NCI-H2171 treated with DMSO at 0.1 percent for 48 hours (cell line): ENCODE results near the gene CHPF2.

Experiments used
- DNase-seq: peaks from one replicate; lab custom pipeline; 2025; lab: John Stamatoyannopoulos, UW

Gene CHPF2

DNA sequence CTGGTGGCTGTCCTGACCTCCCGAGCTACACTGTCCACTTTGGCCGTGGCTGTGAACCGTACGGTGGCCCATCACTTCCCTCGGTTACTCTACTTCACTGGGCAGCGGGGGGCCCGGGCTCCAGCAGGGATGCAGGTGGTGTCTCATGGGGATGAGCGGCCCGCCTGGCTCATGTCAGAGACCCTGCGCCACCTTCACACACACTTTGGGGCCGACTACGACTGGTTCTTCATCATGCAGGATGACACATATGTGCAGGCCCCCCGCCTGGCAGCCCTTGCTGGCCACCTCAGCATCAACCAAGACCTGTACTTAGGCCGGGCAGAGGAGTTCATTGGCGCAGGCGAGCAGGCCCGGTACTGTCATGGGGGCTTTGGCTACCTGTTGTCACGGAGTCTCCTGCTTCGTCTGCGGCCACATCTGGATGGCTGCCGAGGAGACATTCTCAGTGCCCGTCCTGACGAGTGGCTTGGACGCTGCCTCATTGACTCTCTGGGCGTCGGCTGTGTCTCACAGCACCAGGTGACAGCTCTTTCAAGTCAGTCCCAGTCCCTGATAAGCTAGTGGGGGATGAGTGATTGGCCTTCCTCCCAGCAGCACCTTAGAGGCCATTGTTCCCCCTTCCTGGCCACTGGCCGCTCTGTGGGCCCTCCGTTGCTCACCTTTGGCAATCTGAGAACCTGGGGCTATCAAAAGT, 3.0 kb downstream of the CHPF2 start:
- no peak for DNase-seq

DNA sequence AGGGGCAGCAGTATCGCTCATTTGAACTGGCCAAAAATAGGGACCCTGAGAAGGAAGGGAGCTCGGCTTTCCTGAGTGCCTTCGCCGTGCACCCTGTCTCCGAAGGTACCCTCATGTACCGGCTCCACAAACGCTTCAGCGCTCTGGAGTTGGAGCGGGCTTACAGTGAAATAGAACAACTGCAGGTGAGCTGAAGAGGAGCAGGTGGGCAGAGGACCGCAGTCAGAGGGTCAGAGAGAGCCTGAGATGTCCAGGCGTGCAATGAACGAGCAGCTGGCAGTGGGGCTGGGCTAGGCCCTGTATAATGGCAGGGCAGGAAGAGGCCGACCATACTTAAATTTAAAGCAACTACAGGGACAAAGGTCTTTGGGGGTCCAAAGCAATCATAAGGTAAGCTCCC, 4.1 kb downstream of the CHPF2 start:
- no peak for DNase-seq

DNA sequence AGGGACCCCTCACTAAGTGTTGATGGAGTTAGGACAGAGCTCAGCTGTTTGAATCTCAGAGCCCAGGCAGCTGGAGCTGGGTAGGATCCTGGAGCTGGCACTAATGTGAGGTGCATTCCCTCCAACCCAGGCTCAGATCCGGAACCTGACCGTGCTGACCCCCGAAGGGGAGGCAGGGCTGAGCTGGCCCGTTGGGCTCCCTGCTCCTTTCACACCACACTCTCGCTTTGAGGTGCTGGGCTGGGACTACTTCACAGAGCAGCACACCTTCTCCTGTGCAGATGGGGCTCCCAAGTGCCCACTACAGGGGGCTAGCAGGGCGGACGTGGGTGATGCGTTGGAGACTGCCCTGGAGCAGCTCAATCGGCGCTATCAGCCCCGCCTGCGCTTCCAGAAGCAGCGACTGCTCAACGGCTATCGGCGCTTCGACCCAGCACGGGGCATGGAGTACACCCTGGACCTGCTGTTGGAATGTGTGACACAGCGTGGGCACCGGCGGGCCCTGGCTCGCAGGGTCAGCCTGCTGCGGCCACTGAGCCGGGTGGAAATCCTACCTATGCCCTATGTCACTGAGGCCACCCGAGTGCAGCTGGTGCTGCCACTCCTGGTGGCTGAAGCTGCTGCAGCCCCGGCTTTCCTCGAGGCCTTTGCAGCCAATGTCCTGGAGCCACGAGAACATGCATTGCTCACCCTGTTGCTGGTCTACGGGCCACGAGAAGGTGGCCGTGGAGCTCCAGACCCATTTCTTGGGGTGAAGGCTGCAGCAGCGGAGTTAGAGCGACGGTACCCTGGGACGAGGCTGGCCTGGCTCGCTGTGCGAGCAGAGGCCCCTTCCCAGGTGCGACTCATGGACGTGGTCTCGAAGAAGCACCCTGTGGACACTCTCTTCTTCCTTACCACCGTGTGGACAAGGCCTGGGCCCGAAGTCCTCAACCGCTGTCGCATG, 5.2 kb downstream of the CHPF2 start:
- DNase-seq, result no peak

DNA sequence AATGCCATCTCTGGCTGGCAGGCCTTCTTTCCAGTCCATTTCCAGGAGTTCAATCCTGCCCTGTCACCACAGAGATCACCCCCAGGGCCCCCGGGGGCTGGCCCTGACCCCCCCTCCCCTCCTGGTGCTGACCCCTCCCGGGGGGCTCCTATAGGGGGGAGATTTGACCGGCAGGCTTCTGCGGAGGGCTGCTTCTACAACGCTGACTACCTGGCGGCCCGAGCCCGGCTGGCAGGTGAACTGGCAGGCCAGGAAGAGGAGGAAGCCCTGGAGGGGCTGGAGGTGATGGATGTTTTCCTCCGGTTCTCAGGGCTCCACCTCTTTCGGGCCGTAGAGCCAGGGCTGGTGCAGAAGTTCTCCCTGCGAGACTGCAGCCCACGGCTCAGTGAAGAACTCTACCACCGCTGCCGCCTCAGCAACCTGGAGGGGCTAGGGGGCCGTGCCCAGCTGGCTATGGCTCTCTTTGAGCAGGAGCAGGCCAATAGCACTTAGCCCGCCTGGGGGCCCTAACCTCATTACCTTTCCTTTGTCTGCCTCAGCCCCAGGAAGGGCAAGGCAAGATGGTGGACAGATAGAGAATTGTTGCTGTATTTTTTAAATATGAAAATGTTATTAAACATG, 6.0 kb downstream of the CHPF2 start:
- DNase-seq, result no peak

DNA sequence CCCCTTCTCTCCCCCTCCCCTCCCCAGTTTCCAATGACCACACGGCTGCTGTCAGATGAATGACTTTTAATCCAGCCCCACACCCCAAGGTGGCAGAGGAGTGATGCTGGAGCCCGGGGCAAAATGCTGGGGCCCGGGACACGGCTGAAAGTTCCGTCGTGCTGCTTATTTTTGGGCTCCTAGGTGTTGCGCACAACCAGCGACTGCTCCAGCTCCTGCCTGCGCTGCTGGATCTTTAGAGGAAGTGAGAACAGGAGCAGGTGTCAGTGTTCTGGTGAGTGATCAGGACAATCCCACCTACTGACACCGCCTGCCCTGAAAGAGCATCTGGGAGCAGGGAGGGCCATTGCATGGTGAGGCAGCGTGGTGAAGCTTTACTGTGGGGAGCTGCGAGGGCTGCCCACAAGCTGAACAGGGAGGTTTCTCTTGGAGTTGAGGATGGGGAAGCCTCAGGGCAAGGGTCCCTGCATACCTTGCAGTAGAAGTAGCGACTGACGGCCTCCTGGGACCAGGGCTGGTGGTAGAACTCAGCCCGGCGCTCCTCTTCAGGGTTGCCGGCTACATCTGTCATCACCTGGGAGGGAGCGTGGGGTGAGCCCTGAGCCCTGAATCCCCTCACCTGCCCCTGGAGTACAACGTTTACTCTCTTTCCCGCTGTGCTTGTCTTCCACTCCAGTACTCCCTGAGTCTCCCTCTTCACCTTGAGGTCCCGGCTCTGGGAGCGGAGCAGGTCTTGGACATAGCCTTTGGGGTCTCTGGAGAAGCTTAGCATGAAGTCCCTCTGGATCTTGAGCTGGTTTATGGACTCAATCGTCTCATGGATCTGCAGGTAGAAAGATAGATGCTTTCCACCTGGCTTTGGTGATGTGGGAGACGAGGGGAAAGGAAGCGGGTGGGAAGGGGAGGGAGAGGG, 6.9 kb downstream of the CHPF2 start:
- DNase-seq, result no peak

DNA sequence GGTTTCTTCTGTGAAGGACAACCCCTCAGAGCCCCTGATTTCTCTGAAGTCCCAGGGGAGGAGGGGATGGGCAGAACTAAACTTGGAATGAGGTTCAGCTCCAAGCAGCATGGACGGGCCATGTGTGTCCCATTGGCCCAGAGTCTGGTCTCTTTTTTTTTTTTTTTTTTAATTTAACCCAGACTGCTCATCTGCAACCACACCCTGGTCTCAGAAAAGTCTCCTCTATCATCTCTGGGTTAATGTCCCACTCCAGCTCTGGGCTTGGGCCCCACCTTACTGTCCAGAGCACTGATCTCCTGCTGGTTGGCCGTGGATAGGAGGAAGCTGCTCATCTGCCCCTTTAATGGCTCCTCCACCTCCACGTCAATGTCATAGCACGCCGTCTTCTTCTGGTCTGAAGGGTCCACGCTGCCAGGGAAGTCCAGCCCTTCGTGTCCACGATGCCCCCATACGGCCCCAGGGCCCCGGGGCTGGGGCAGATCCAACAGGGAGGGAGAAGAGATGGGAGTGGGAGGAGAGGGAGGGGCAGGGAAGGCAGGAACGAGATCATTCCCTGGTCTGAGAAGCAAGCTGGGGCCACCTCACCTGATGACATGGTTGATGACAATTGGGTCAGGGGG, 7.7 kb downstream of the CHPF2 start:
- no peak for DNase-seq

DNA sequence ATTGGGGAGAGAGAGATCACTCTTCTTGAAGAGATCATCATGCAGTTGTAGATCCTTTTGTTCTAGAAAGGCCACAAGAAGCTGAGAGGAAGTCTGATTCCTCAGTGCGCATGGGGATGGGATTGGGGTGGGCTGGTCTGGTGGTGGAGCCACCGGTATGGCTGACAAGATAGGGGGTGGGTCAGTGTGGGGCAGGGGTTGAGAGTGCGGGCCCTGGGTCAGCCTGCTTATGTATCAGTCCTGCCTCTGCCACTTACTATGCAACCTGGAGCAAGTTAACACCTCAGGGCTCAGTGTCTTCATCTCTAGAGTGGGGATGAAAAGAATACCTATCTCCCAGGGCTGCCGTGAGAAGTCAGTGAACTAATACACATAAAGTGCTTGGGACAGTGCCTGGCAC, 8.3 kb downstream of the CHPF2 start:
- no peak for DNase-seq

DNA sequence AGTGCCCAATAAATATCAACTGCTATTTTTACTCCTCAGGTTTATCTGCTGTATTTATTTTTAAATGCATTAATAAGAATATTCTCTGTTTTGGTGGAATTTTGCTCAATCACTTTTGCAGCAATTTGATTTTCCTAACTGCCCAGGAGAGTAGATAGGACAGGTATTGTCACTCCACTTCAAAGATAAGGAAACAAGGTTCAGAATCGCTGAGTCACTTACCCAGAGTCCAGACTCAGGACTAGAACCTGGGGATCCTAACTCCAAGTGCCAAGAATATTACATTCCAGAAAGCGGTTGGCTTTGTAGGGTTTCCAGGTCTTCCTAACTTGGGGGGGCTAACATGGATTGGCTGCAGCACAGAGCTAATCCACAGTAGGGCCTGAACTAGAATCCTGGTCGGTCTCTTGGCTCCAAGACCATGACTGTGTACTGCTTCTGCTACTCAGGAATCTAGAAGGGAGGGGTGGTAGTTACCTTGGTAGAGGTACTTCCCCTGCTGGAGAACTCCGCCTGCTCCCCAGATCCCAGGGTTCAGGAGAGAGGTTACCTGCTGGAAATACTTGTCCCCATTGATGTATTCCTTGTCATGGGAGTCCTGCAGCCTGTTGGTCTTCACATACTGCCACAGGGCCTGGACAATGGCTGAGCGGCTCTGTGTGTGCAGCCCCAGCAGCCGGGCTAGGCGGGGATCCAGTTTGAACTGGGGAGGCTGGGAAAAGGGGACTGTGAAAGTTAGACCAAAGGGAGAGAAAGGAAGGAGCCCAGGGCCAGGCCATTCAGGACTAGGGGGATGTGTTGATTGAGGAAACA, 8.9 kb downstream of the CHPF2 start:
- DNase-seq, result no peak

DNA sequence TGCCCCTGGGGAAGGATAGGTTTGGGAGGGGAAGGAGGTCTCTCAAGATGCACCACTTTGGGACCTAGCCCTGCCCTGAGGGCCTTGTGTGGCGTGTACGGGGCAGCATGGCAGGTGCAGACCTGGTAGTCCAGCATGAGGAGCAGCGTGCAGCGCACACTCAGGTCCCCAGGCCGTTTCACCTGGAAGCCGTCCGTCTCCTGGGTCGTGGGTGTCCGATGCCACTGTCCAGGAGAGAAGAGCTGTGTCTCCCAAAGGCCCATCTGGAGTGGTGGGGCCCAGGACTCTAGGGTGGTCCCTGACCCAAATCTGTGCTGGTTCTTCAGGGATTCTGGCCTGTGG, 9.4 kb downstream of the CHPF2 start:
- no peak for DNase-seq

DNA sequence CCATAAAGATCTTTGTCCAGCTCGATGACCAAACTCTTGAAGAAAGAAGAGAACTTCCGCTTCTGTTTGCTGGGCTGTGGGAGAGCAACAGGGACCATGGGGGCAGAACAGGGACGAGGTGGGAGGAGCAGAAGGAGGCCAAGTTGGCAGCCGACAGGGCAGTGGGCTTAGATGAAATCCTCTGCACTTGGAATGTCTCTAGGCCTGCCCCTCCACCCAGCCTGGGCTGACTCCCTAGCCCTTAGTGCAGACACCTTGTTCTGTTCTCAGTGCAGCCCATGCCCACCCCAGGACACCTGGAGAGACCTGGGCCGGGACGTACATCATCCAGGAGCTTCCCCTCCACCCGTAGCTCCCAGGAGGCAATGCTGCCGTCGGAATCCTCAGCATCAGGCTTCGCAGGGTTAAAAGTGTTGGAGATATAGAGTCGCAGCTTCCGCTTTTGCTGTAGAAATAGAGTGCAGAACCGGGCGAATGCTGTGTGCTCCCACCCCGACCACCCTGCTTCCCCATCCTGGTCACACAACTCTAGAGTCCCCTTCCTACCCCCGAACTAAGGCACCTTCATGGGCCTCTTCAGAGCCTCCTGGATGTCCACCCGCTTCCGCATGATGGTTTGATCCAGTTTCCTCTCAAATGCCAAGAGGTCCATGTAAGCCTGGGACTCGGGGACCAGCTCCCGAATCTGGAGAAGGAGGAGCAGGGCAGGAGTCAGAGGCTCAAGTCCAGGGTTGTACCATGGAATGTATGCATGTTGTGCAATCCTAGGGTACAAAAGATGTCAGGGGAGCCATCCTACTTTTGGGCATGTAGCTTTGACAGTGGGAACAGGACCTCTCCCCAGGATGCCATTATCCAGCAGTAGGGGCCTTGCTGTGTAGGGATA, 10.1 kb downstream of the CHPF2 start:
- no peak for DNase-seq

DNA sequence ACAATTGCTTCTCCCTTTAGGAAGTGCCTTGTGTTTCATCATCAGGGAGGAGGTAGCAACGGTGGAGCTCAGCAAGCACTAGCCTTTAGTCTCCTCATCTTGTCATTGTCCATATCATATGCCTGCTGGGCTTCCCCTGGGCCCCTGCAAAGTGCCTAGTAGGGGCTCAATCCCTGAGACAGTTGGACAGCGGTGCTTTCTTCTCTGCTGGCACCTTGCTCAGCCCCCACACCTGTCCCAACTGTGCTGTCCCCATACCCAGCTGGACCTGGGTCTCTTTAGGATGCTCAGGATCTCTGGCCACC, 10.7 kb downstream of the CHPF2 start:
- no peak for DNase-seq

DNA sequence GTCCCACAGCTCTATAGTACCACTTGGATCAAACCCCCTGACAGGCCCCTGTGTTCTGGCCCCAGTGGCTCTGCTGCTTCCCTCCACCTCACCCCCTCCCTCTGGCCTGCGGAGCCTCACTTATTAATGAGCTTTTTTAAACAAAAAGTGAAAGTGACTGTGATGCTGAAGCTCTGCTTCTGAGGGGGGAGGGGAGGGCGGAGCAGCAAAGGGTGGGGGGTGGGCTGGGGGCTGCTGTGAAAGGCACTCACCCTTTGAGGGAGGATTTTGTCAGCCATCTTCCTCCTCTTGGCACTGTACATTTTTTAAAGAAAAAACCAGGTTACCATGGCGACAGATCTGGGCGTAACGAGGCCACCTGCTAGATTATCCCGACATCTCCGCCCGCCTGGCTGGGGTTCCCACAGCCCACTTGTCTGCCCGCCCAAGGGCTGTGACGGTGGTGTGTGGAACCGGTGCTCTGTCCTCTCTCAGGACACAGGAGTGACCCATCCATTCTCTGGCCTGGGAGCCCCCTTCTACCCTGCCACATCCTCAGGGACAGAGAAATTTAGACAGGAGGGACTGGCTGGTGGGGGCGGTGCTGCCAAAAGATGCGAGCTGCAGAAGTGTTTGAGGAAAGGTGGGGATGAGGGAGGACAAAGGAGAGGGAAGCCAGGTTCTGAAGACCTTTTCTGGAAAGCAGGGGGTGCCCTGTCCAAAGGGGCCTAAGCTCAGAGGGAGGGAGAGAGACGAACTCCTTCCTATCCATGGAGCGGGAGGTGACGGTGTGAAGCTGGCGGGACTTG, 11.3 kb downstream of the CHPF2 start:
- DNase-seq, result peak; percentile 77

DNA sequence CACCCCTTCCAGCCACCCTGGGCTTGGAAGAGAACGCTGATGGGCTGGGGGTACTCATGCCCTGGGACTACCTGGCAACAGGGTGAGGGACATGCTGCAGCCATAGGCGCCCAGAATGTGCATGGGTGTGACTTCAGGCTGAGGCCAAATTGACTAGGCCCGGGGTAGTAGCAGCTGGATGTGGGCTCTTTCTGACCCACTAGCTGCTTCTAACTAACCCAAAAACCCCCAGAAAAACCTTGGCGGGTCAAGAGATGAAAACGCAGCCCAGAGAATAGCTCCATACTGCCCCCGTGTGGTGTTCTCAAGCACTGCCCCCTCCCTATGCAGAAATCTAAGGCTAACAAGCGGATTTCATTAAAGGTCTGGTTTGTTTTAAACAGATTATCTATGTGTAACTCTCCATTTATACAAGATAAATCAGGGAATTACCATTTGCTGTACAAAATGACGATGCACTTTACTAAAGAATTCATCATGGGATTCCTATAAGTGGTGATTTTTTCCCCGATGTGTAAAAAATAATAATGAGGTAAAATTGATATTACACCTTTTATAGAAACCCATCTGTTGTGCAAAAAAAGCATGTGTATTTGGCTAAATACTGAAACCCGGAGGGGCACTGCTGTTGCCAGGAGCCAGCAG, 12.0 kb downstream of the CHPF2 start:
- DNase-seq, result peak; percentile 27

DNA sequence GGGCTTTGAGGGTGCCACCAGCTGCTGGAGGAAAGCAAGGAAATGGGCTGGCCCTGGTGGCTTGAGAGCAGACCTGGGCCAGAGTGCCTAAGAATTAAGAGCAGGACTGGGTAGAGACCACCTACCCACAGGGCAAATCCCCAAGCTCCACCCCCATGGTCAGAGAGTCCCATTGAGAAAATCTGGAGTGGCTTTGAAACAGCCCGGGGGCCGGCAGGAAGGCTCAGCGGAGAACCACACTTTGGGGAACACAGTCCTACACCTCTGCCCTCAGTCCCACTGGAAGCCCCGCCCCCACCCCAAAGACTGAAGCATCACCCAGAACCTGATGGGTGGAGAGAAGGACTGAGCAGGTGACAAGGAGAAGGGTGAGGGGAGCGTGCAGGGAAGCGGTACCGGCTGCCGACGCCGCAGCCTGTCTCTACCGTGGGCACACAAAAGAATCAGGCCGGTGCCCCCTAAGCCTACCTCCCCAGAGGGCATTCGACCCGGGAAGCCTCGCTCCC, 12.6 kb downstream of the CHPF2 start:
- DNase-seq, result peak; percentile 49

DNA sequence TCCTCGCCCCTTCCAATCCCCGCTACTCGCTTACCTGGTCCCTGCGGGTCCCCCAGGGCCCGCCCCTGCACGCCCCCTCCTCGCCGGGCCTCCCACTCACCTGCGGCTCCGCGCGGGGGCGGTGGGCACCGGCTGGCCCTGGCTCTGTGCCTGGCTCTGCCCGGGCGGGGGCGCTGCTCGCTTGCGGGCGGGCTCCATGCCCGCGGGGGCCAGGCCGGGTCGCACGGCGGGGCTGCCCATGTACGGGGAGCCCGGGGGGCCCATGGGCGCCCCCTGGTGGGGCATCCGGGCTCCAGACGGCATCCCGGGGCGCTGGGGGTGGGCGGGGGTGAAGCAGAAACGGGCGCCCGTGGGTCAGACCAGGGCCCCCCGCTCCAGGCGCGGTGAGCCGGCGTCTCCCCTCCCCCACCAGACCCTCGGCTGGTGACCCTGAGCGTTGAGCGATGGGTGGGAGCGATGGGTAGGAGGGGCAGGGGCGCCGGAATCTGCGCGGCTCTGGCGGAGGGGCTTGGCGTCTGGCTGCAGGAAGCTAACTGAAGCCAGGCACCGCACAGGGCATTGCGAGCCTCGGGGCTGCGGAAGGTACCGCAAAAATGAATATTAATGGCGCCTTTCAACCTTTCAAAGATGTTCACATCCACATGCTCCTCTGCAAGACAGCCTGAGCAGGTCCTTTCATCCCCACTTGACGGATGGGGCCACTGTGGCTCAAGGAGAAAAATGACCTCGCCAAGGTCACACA, 13.2 kb downstream of the CHPF2 start:
- DNase-seq, result peak; percentile 49

DNA sequence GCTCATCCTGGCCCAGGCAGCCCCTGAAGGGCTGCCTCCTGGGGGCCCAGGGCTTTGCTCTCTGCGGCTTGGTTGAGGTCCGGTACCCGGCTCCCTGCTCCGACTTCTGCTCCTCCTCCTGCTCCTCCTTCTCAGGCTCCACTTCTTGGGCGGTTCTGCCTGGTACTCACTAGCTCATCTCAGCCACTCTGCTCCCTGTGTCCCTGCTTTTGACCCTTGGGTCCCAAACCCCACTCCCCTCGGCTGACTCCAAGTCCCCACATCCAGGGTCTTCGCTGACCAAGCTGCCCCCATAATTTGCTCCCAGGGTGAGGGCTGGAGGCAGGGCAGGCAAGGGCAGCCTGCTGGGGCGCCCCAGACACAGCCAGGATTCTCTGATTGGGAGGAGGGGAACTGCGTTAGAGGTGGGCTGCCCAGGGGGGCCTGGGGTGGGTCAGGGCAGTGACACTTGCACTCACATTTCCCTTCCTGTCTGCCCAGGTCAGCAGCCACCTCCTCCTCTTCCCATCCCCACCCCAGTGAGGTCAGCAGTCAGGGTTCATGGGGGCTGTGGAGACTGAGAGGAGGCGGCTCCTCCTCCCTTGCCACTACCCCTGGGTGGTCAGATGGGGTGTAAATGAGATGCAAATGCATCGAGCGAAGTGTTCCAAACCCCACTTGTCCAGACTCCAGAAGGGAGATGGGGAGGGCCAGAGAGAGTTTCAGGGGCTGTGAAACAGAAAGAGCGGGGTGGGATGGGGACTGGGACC, 14.0 kb downstream of the CHPF2 start:
- no peak for DNase-seq
